Coronary artery (tissue), 2 donors: ENCODE measurements around the gene HOXB4.
A peak's percentile ranks its signal among the peaks of the same experiment; 100 is the strongest.

Experiments used
- DNase-seq: peaks from one replicate; pipeline ENCODE4 v3.0.0-alpha.2; 2017; ENCODE audit warnings: low spot score
- H3K27ac ChIP-seq, 2 donors: fragments of 200-600 bp; sonication (generic); one replicate each; pipeline ENCODE4 v1.5.1; 2016 to 2019
- H3K4me3 ChIP-seq: fragments of 200-600 bp; sonication (generic); 2 replicates; pipeline ENCODE4 v1.5.1; 2016; ENCODE audit warnings: mild to moderate bottlenecking, moderate library complexity
- CTCF ChIP-seq: fragments of 200-600 bp; sonication (generic); IDR thresholded peaks from one replicate; pipeline ENCODE4 v1.5.1; 2019; ENCODE audit warnings: antibody characterized with exemption

Gene HOXB4

GRCh38 chr17:48593840-48594537, 15.8 kb upstream of the HOXB4 start:
- peak overlapping the region; percentile 60 for H3K4me3 ChIP-seq
- H3K27ac ChIP-seq, result peak overlapping the region in 1 of 2 donors; percentile 41
- DNase-seq, result no peak
- TF ChIP-seq CTCF, result peak; percentile 83

- no peak for TF ChIP-seq CTCF
- DNase-seq, result no peak
- peak within 1 kb of the TSS; percentile 60 for H3K4me3 ChIP-seq
- peak within 1 kb of the TSS in 1 of 2 donors; percentile 41 for H3K27ac ChIP-seq
These were observed 15.1 kb upstream of the HOXB4 start, which contains the start of gene HOXB5 for GRCh38 chr17:48593126-48593829. Gene HOXB5 (minus strand): TSS chr17:48593779. CDS start chr17:48593682, 97 bp downstream.

GRCh38 chr17:48592577-48592976, 14.4 kb upstream of the HOXB4 start:
- H3K27ac ChIP-seq, result no peak overlapping the region
- no peak for TF ChIP-seq CTCF
- peak overlapping the region; percentile 60 for H3K4me3 ChIP-seq

GRCh38 chr17:48592057-48592514, 13.9 kb upstream of the HOXB4 start:
- TF ChIP-seq CTCF, result no peak
- H3K27ac ChIP-seq, result no peak overlapping the region
- peak overlapping the region; percentile 60 for H3K4me3 ChIP-seq
- no peak for DNase-seq

More at GRCh38 chr17:48592577-48592976, 14.4 kb upstream of the HOXB4 start:
- no peak for DNase-seq

GRCh38 chr17:48591255-48592056, 13.3 kb upstream of the HOXB4 start:
- no peak for TF ChIP-seq CTCF
- DNase-seq, result no peak
- Histone ChIP-seq H3K27ac (no peak overlapping the region), H3K4me3 (no peak overlapping the region)

- no peak for TF ChIP-seq CTCF
- Histone ChIP-seq H3K4me3 (no peak overlapping the region), H3K27ac (no peak overlapping the region)
- DNase-seq, result no peak
These were observed 12.5 kb upstream of the HOXB4 start for GRCh38 chr17:48590607-48591161.
